NT2/D1 (cell line): ENCODE data around the gene OPCML.
"Not testable (repeated sequence)": the region's sequence is repeated elsewhere in the genome, so short reads cannot be mapped to it uniquely, and the experiment has no call there.

Experiments
- DNase-seq: peaks from one replicate; pipeline ENCODE4 v3.0.0-alpha.2; 2011; ENCODE audit warnings: low read depth, low spot score
- H3K27me3 ChIP-seq: 2 replicates; pipeline ENCODE4 v1.6.0; 2011; ENCODE audit warnings: mild to moderate bottlenecking; ENCODE audit not compliant: insufficient read length, insufficient read depth
- H3K36me3 ChIP-seq: 2 replicates; pipeline ENCODE4 v1.6.1; 2011; ENCODE audit warnings: mild to moderate bottlenecking, low read length, mixed read lengths; ENCODE audit not compliant: insufficient read depth, insufficient read length
- H3K4me1 ChIP-seq: 2 replicates; pipeline ENCODE4 v1.5.1; 2011; ENCODE audit not compliant: insufficient read depth, insufficient read length
- H3K4me3 ChIP-seq: 2 replicates; pipeline ENCODE4 v1.5.1; 2011; ENCODE audit warnings: low read depth; ENCODE audit not compliant: insufficient read length
- H3K9ac ChIP-seq: 2 replicates; pipeline ENCODE4 v1.6.0; 2011; ENCODE audit warnings: low read depth; ENCODE audit not compliant: insufficient read length
- H3K9me3 ChIP-seq: 2 replicates; pipeline ENCODE4 v1.5.1; 2011; ENCODE audit warnings: mild to moderate bottlenecking, low read length; ENCODE audit not compliant: insufficient read depth
- SUZ12 ChIP-seq: IDR thresholded peaks from 2 replicates; pipeline ENCODE4 v1.6.1; 2011; ENCODE audit not compliant: insufficient read length, insufficient read depth; ENCODE audit errors: extremely low read depth
- YY1 ChIP-seq: IDR thresholded peaks from 2 replicates; pipeline ENCODE4 v1.6.1; 2011; ENCODE audit not compliant: insufficient read length, insufficient read depth
- ZNF274 ChIP-seq: IDR thresholded peaks from 2 replicates; pipeline ENCODE4 v1.6.1; 2011; ENCODE audit warnings: mild to moderate bottlenecking, low read depth, low read length

Gene OPCML

GRCh38 chr11:132373405-132374143 is 1158.7 kb downstream of the OPCML start:
- TF ChIP-seq ZNF274 (no peak), YY1 (no peak), SUZ12 (no peak)
- Histone ChIP-seq H3K27me3 (no peaks in the 10 kb centered on the region), H3K4me3 (no peak overlapping the region), H3K36me3 (no peaks in the 10 kb centered on the region), H3K9ac (no peak overlapping the region), H3K9me3 (no peaks in the 10 kb centered on the region; the same call in 1 of the 2 replicates), H3K4me1 (no peaks in the 10 kb centered on the region)
- no peak for DNase-seq

- not testable (repeated sequence) for H3K4me3 ChIP-seq, H3K36me3 ChIP-seq, H3K9me3 ChIP-seq, H3K9ac ChIP-seq, H3K4me1 ChIP-seq, H3K27me3 ChIP-seq, DNase-seq
Measured at GRCh38 chr11:132370114-132370513, 1162.2 kb downstream of the OPCML start.

- Histone ChIP-seq H3K36me3 (no peaks in the 10 kb centered on the region), H3K4me1 (no peaks in the 10 kb centered on the region), H3K4me3 (no peak overlapping the region), H3K9me3 (peaks cover 10% of the 10 kb centered on the region; the same call in 1 of the 2 replicates), H3K27me3 (no peaks in the 10 kb centered on the region), H3K9ac (no peak overlapping the region)
- no peak for DNase-seq
- TF ChIP-seq ZNF274 (no peak), SUZ12 (no peak), YY1 (no peak)
Measured at GRCh38 chr11:132367293-132367692, 1165.0 kb downstream of the OPCML start.

GRCh38 chr11:132365650-132366049 is 1166.7 kb downstream of the OPCML start:
- H3K4me1 ChIP-seq: no peaks in the 10 kb centered on the region
- DNase-seq: no peak
- H3K9ac ChIP-seq: no peak overlapping the region
- H3K27me3 ChIP-seq: no peaks in the 10 kb centered on the region
- TF ChIP-seq YY1: no peak
- no peak for TF ChIP-seq ZNF274
- TF ChIP-seq SUZ12: no peak
- peaks cover 14% of the 10 kb centered on the region; the same call in 1 of the 2 replicates for H3K9me3 ChIP-seq
- no peak overlapping the region for H3K4me3 ChIP-seq
- H3K36me3 ChIP-seq: no peaks in the 10 kb centered on the region
